Measurements from ENCODE around the gene IDH3B.

GRCh38 chr20:2654384-2654822, 9.6 kb downstream of the IDH3B start:
- TF ChIP-seq YY1 (IDR thresholded peaks at IDR 0.05; ENCODE audit: insufficient read depth, insufficient read length) = no peak
- no peak for TF ChIP-seq ZNF274 (IDR thresholded peaks at IDR 0.05; ENCODE audit: low read depth, low read length)
